Esophagus (tissue), 2 donors: ENCODE measurements around the gene ZNF135. TPM values are rescaled to one million over a fixed set of nuclear protein-coding genes. Genes with fewer than 3 reads are reported as not detected.
A peak's percentile ranks its signal among the peaks of the same experiment; 100 is the strongest.

Experiments used
- H3K27ac ChIP-seq, 2 donors: one replicate each; pipeline ENCODE4 v1.5.1; 2013; ENCODE audit warnings: low read depth in 2 of 2, mild to moderate bottlenecking in 2 of 2, inconsistent platforms in 1 of 2, low read length in 1 of 2, moderate library complexity in 1 of 2
- H3K27me3 ChIP-seq, 2 donors: one replicate each; pipeline ENCODE4 v1.6.1; 2013; ENCODE audit warnings: low read length in 2 of 2, control low read depth in 1 of 2, mild to moderate bottlenecking in 1 of 2; ENCODE audit not compliant: insufficient read depth in 2 of 2, control insufficient read depth in 1 of 2
- H3K36me3 ChIP-seq, 2 donors: one replicate each; pipeline ENCODE4 v1.6.1; 2013; ENCODE audit warnings: low read length in 1 of 2; ENCODE audit not compliant: control insufficient read depth in 2 of 2, insufficient read depth in 2 of 2
- H3K4me1 ChIP-seq, 2 donors: one replicate each; pipeline ENCODE4 v1.6.1; 2013; ENCODE audit warnings: low read length in 1 of 2; ENCODE audit not compliant: control insufficient read depth in 2 of 2, insufficient read depth in 2 of 2
- H3K4me3 ChIP-seq, 2 donors: one replicate each; pipeline ENCODE4 v1.5.1; 2013; ENCODE audit warnings: low read length in 2 of 2, mild to moderate bottlenecking in 2 of 2, low read depth in 1 of 2, moderate library complexity in 1 of 2
- H3K9me3 ChIP-seq, 2 donors: one replicate each; pipeline ENCODE4 v1.6.1; 2013; ENCODE audit warnings: mild to moderate bottlenecking in 2 of 2, low read depth in 1 of 2, low read length in 1 of 2, moderate library complexity in 1 of 2; ENCODE audit not compliant: control insufficient read depth in 2 of 2, insufficient read depth in 1 of 2
- WGBS, 2 donors: extraction: QIAGEN DNeasy Blood & Tissue Kit; methylation state at CpG; one replicate each; pipeline ENCODE4 v1.1.7; 2013; 5-methylcytosine and 5-hydroxymethylcytosine counted together
- polyA plus RNA-seq, 2 donors: library from polyadenylated mRNA; stranded (reverse); fragments of 200-250 nt; gene quantifications; one replicate each; pipeline ENCODE4 v1.2.3, GENCODE V29; 2013
- donor health status: healthy with polysubstance abuse.
- donor health status: Bipolar disorder and iron deficiency.

The ZNF135 gene
- polyA plus RNA-seq, 2 donors: 1.6 to 2.9 TPM

DNA sequence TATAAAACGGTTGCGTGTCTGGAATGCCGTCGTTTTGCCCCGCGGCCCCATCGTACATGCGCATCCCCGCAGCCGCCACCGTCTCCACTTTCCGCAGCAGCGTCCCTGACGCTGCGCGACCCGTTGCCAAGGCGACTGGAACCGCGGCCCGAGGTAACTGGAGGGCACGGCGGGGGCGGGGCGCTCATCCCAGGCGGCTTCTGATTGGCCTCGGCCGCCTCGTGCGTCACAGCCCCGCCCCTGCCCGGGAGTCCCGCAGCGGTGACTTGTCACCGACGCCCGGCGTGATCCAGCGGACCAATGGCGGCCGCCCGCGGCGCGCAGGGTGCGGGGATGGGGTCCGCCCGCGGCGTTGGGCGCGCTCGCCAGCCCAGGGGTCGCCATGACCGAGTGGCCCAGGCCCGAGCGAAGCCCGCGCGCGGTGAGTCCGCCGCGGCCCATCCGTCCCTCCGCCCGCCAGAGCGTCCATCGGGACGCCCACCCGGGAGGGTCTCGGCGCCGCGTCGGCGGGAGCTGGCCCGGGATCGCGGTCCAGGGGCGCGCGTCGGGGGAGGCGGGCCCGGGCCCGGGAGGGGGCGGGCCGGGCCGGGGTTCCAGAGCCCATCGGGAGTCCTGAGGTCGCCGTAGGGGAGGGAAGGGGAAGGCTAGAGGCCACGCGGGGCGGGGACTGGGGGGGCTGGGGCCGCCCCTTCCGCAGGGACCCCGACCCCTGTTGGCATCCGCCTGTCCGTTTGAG is 25.2 kb upstream of the ZNF135 start, which contains the start of gene ZSCAN1:
Gene ZSCAN1 (plus strand): TSS at position 285 of the 736 bp plus-strand sequence. CDS start 3,812 bp downstream, outside the sequence.
- H3K4me1 ChIP-seq: peaks cover 0 to 3% of the 10 kb centered on the region in 2 donors
- H3K9me3 ChIP-seq: peaks cover 14 to 31% of the 10 kb centered on the region in 2 donors
- no peaks in the 10 kb centered on the region for H3K36me3 ChIP-seq
- H3K4me3 ChIP-seq: peak within 1 kb of the TSS; percentile 37 to 45
- 7 to 8% methylated on average over 66 to 101 of the region's 101 CpGs for WGBS, 2 donors
- H3K27ac ChIP-seq: no peak within 1 kb of the TSS
- no peaks in the 10 kb centered on the region for H3K27me3 ChIP-seq

- 6 to 11% methylated on average over 12 to 20 of the region's 20 CpGs for WGBS, 2 donors
- Histone ChIP-seq H3K36me3 (no peaks in the 10 kb centered on the region), H3K27me3 (no peaks in the 10 kb centered on the region), H3K4me3 (peak overlapping the region in 1 of 2 donors; percentile 45), H3K27ac (no peak overlapping the region), H3K9me3 (peaks cover 14 to 31% of the 10 kb centered on the region in 2 donors), H3K4me1 (peaks cover 0 to 3% of the 10 kb centered on the region in 2 donors)
Measured at GRCh38 chr19:58034477-58034793, 24.6 kb upstream of the ZNF135 start.

DNA sequence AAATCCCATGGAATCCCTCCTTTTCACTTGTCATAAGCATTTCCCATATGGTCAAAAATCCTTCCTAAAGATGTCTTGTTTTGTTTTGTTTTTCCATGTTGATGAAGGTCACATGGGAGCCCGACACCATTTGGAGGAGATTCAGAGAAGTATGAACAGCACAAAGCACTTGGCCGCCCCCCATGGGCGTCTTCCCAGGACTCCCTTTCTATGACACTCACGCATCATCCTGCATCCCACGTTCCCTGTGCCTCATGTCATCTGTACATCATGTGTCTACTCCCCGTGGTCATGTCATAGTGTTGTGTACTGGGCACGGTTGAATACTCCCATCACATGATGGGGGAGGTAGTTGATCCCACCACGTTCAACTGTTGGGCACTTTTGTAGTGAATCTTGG is 23.2 kb upstream of the ZNF135 start:
- no peak overlapping the region for H3K4me3 ChIP-seq
- H3K9me3 ChIP-seq: peaks cover 22 to 42% of the 10 kb centered on the region in 2 donors
- no peaks in the 10 kb centered on the region for H3K27me3 ChIP-seq
- no peaks in the 10 kb centered on the region for H3K36me3 ChIP-seq
- no peak overlapping the region for H3K27ac ChIP-seq
- 68 to 69% methylated on average over 8 of the region's 8 CpGs for WGBS, 2 donors
- H3K4me1 ChIP-seq: peaks cover 0 to 3% of the 10 kb centered on the region in 2 donors

GRCh38 chr19:58037927-58038687 is 21.0 kb upstream of the ZNF135 start:
- WGBS, 2 donors: 16% methylated on average over 44 of the region's 44 CpGs
- no peak overlapping the region for H3K27ac ChIP-seq
- H3K4me3 ChIP-seq: no peak overlapping the region
- H3K27me3 ChIP-seq: no peaks in the 10 kb centered on the region
- no peaks in the 10 kb centered on the region for H3K36me3 ChIP-seq
- peaks cover 36 to 53% of the 10 kb centered on the region in 2 donors for H3K9me3 ChIP-seq
- peaks cover 0 to 3% of the 10 kb centered on the region in 2 donors for H3K4me1 ChIP-seq

DNA sequence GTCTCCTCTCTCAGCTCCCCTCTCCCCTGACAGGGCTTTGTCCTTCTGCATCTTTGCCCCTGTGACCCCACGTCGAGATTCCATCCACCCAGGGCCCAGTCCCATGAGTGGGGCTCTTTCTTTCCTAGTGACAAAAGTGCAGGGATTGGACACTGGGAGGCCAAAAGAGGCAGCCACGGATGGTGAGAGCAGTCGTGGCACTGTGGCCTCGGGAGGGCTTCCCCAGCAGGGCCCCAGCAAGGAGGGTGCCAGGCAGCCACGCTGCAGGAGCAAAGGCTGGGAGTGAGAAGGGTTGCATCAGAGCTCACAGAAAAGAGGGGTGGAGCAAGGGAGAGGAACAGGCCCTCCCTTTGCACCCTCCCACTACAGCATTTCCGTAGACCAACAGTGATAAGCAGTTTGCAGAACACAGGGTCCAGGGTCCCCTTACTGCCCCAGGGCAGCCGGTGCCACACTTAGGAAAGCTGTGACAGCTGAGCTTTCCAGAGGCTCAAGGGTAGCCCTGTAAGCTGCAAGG is 20.3 kb upstream of the ZNF135 start:
- Histone ChIP-seq H3K27me3 (no peaks in the 10 kb centered on the region), H3K4me1 (peaks cover 0 to 3% of the 10 kb centered on the region in 2 donors), H3K4me3 (no peak overlapping the region), H3K27ac (no peak overlapping the region), H3K9me3 (peaks cover 35 to 52% of the 10 kb centered on the region in 2 donors), H3K36me3 (no peaks in the 10 kb centered on the region)
- WGBS, 2 donors: 19 to 24% methylated on average over 8 of the region's 8 CpGs

- Histone ChIP-seq H3K4me1 (no peaks in the 10 kb centered on the region), H3K27me3 (no peaks in the 10 kb centered on the region), H3K36me3 (no peaks in the 10 kb centered on the region), H3K9me3 (peaks cover 35 to 62% of the 10 kb centered on the region in 2 donors), H3K27ac (no peak overlapping the region), H3K4me3 (no peak overlapping the region)
- 82 to 84% methylated on average over 21 of the region's 21 CpGs for WGBS, 2 donors
Measured at GRCh38 chr19:58040751-58041525, 18.1 kb upstream of the ZNF135 start.

- no peak overlapping the region for H3K27ac ChIP-seq
- no peaks in the 10 kb centered on the region for H3K36me3 ChIP-seq
- peaks cover 49 to 70% of the 10 kb centered on the region in 2 donors for H3K9me3 ChIP-seq
- H3K4me3 ChIP-seq: no peak overlapping the region
- H3K4me1 ChIP-seq: no peaks in the 10 kb centered on the region
- 42 to 44% methylated on average over 53 to 54 of the region's 54 CpGs for WGBS, 2 donors
- H3K27me3 ChIP-seq: no peaks in the 10 kb centered on the region
Measured at GRCh38 chr19:58042495-58043340, 16.4 kb upstream of the ZNF135 start.

DNA sequence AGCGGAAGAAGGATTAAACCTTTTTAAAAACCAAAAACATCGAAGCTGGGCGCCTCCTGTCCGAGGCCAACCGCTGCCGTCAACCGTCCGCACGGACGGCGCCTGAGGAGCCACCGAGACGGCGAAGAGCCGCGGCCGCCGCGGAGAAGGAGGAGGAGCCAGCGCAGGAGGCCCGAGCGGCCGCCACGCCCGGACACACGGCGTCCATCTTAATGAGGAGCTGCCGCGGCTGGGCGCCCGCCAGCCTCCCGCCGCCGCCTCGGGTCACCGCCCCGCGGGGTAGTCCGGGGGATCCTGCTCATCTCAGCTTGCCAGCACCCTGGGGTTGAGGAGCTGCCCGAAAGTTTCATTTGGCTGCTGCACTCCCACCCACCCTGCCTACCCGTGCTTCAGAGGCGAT is 14.7 kb upstream of the ZNF135 start:
- H3K27ac ChIP-seq: no peak overlapping the region
- H3K27me3 ChIP-seq: no peaks in the 10 kb centered on the region
- WGBS, 2 donors: 61 to 74% methylated on average over 39 to 41 of the region's 42 CpGs
- H3K4me3 ChIP-seq: no peak overlapping the region
- H3K4me1 ChIP-seq: no peaks in the 10 kb centered on the region
- H3K36me3 ChIP-seq: no peaks in the 10 kb centered on the region
- H3K9me3 ChIP-seq: peaks cover 44 to 66% of the 10 kb centered on the region in 2 donors
